Activated naive CD8-positive, alpha-beta T cell treated with anti-CD3 and anti-CD28 coated beads, Interleukin-2, amount 10 ng/mL, durations not matched to agents 7 days and 5 days (primary cell): ENCODE results near the gene UACA. TPM values are rescaled to one million over a fixed set of nuclear protein-coding genes. Genes with fewer than 3 reads are reported as not detected.
A peak's percentile ranks its signal among the peaks of the same experiment; 100 is the strongest.
"Not testable (repeated sequence)": the region's sequence is repeated elsewhere in the genome, so short reads cannot be mapped to it uniquely, and the experiment has no call there.

ENCODE experiments used
- ATAC-seq: fragments of 150-1000 bp; cut with Tn5 transposase; one replicate; pipeline ENCODE4 v1.10.0; 2021; ENCODE audit warnings: low read depth, moderate library complexity
- POLR2A ChIA-PET: fragments of 350-600 bp; sonication (Branson Sonifier 250); formaldehyde crosslinking; loops from one replicate; lab custom pipeline; 2021; ENCODE audit warnings: antibody characterized with exemption; lab: Charles Lee
- DNase-seq: peaks from one replicate; pipeline ENCODE4 v3.0.0; 2021
- H3K27ac Mint-ChIP-seq: one replicate; pipeline ENCODE4 v1.8.0; 2022; ENCODE audit warnings: mild to moderate bottlenecking, mixed read lengths
- H3K27me3 Mint-ChIP-seq: one replicate; pipeline ENCODE4 v1.8.0; 2022; ENCODE audit warnings: mild to moderate bottlenecking, moderate library complexity, mixed read lengths
- H3K36me3 Mint-ChIP-seq: one replicate; pipeline ENCODE4 v1.8.0; 2021; ENCODE audit warnings: mild to moderate bottlenecking, mixed read lengths
- H3K4me1 Mint-ChIP-seq: one replicate; pipeline ENCODE4 v1.8.0; 2021; ENCODE audit warnings: mixed read lengths
- H3K4me3 Mint-ChIP-seq: one replicate; pipeline ENCODE4 v1.8.0; 2022; ENCODE audit warnings: mild to moderate bottlenecking, moderate library complexity, mixed read lengths
- H3K9me3 Mint-ChIP-seq: one replicate; pipeline ENCODE4 v1.8.0; 2021; ENCODE audit warnings: mixed read lengths
- total RNA-seq, 2 experiments: library from RNA; stranded (reverse); gene quantifications; one replicate each; pipeline ENCODE4 v1.2.3, GENCODE V29; 2021

Gene UACA, protein sequence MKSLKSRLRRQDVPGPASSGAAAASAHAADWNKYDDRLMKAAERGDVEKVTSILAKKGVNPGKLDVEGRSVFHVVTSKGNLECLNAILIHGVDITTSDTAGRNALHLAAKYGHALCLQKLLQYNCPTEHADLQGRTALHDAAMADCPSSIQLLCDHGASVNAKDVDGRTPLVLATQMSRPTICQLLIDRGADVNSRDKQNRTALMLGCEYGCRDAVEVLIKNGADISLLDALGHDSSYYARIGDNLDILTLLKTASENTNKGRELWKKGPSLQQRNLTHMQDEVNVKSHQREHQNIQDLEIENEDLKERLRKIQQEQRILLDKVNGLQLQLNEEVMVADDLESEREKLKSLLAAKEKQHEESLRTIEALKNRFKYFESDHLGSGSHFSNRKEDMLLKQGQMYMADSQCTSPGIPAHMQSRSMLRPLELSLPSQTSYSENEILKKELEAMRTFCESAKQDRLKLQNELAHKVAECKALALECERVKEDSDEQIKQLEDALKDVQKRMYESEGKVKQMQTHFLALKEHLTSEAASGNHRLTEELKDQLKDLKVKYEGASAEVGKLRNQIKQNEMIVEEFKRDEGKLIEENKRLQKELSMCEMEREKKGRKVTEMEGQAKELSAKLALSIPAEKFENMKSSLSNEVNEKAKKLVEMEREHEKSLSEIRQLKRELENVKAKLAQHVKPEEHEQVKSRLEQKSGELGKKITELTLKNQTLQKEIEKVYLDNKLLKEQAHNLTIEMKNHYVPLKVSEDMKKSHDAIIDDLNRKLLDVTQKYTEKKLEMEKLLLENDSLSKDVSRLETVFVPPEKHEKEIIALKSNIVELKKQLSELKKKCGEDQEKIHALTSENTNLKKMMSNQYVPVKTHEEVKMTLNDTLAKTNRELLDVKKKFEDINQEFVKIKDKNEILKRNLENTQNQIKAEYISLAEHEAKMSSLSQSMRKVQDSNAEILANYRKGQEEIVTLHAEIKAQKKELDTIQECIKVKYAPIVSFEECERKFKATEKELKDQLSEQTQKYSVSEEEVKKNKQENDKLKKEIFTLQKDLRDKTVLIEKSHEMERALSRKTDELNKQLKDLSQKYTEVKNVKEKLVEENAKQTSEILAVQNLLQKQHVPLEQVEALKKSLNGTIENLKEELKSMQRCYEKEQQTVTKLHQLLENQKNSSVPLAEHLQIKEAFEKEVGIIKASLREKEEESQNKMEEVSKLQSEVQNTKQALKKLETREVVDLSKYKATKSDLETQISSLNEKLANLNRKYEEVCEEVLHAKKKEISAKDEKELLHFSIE (N-terminal part only)
- total RNA-seq = 1 to 10 TPM; 2.8 TPM

DNA sequence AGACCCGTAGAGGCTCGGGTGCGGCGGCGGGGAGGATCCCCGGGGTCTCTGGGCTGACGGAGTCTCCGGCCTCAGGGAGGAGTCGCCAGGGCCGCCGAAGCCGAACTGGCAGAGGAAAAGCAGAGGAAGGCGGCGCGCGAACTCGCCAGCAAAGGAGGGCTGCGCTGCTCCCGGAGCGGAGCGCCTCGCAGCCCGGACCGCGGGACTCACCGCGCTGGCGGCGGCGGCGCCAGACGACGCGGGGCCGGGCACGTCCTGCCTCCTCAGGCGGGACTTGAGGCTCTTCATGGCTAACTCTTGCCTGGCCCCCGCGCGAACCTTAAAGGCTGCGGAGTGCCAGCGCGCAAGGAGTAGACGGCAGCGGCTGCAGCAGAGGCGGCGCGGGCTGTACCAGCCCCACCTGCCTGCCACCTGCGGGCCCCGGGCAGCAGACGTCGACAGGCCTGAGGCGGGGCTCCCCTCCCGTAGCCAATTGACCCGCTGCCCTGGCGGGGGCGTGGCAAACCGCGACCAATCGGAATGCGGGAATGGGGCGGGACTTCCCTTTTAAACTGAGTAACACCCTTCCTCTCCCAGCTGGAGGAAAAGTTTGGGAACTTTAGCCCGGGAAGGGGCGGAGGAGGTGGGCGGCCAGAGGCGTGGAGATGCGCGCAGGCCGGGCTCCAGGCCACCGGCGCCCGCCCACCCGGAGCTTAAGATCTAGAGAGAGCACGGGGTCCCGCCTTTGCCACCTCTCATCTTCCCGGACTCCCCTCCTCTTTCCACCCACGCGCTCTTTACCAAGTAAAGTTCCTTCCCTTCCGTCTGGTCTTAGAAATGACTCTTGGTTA, at the start of gene UACA:
Gene UACA, minus strand, starts transcription at position 439 of the 830 bp plus-strand sequence. Its CDS starts 151 bp downstream, at position 288.
- DNase-seq (peak; percentile 86), ATAC-seq (peak; percentile 98)
- Mint-ChIP-seq H3K27ac (peak within 1 kb of the TSS; percentile 43), H3K9me3 (no peaks in the 10 kb centered on the region), H3K4me1 (peaks cover 19% of the 10 kb centered on the region), H3K27me3 (peaks cover 68% of the 10 kb centered on the region), H3K36me3 (no peaks in the 10 kb centered on the region), H3K4me3 (peak within 1 kb of the TSS; percentile 87)
- POLR2A ChIA-PET = no interaction called here

DNA sequence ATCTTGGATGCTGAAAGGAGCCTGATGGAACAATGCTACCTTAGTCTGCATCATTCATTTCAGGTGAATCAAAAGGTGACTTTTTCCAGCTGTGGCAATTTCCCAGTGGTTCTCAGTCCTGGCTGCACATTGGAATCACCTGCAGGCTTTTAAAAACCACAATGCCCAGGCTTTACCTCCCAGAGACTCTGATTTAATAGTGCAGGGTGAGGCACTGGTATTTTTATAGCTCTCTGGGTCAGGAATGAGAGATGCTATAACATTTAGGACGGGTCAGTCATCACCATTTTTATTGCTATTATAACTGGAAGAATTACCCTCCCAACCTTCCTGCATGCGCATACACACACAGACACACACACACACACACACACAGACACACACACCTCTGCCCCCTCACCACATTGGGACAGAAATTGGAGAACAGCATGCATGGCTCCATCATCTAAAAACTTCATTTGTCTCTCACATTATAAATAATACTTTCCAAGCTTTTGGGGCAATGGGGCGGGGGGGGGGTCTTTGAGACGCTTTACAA, 49.5 kb upstream of the UACA start:
- POLR2A ChIA-PET = no interaction called here
- peaks cover 10% of the 10 kb centered on the region for H3K27me3 Mint-ChIP-seq
- DNase-seq (no peak), ATAC-seq (no peak)
- no peaks in the 10 kb centered on the region for H3K36me3 Mint-ChIP-seq
- H3K4me3 Mint-ChIP-seq = no peak overlapping the region
- H3K9me3 Mint-ChIP-seq = no peaks in the 10 kb centered on the region
- H3K4me1 Mint-ChIP-seq = peaks cover 7% of the 10 kb centered on the region
- H3K27ac Mint-ChIP-seq = no peak overlapping the region

DNA sequence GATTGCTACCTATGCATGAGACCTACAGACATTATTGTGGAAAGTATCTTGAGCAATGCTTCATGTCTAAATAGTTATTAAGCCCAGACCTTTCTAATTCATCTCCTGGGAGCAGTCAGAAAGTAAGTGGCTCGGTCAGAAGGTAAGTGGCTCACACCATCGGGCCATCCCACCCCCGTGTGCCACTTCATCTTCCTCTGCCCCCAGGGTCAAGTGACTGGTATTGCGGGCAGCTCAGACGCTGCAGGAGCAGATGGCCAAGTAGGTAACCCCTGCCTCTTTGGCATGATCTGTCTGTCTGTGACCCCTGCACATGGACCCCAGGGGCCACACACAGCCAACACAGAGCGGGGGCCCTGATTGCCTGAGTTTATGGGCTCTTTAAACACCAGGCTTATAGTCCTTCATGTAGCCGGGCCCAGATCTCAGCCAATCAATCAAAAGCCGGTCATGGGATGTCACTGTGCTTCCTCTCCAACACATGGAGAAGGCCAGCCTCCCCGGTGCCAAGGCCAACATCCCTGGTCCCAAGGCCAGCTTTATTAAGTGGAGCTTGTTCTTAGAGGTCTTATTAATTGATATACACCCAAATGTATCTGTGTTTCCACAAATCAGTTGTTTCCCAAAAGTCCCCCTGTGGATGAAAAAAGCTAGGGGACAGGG, 47.7 kb upstream of the UACA start:
- POLR2A ChIA-PET = no interaction called here

DNA sequence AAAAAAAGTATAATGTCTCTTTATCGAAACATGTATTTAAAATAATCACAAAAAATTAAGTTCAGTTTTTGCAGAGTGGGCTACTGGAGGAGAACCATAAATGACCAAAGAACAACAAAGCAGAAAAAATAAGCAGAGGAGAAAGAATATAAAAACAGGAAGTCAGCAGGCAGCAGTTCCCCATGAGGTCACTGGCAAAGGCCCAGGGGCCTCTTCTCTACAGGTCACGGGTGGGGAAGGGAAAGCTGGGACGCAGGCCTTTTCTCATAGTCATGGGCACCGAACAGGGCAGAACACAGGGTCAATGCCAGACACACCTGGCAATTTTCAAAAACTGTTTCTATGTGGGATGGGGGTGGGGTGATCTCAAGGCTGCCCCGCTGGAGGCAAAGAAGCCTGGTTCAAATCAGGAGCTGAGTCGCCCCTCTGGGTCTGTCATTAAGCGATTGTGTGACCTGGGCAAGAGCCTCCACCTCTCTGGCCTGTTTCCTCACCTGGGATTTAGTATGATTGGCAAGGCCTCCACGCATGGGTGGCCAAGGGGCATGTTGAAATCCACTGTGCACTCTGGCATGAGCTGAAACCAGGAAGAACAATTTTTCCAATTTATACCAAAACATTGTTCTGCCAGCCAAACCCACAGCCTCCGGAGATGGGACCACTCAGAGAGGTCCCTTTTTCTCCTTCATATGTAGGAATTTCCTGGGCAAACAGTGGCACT, 43.8 kb upstream of the UACA start:
- peaks cover 8% of the 10 kb centered on the region for H3K4me1 Mint-ChIP-seq
- H3K27me3 Mint-ChIP-seq = peaks cover 6% of the 10 kb centered on the region
- POLR2A ChIA-PET = no interaction called here
- no peak overlapping the region for H3K4me3 Mint-ChIP-seq
- DNase-seq (no peak), ATAC-seq (no peak)
- no peaks in the 10 kb centered on the region for H3K36me3 Mint-ChIP-seq
- no peak overlapping the region for H3K27ac Mint-ChIP-seq
- no peaks in the 10 kb centered on the region for H3K9me3 Mint-ChIP-seq

More for the DNA sequence above, 47.7 kb upstream of the UACA start:
- Mint-ChIP-seq H3K27me3 (peaks cover 7% of the 10 kb centered on the region), H3K27ac (no peak overlapping the region), H3K9me3 (no peaks in the 10 kb centered on the region), H3K36me3 (no peaks in the 10 kb centered on the region), H3K4me1 (peaks cover 5% of the 10 kb centered on the region), H3K4me3 (no peak overlapping the region)
- ATAC-seq (no peak), DNase-seq (no peak)

DNA sequence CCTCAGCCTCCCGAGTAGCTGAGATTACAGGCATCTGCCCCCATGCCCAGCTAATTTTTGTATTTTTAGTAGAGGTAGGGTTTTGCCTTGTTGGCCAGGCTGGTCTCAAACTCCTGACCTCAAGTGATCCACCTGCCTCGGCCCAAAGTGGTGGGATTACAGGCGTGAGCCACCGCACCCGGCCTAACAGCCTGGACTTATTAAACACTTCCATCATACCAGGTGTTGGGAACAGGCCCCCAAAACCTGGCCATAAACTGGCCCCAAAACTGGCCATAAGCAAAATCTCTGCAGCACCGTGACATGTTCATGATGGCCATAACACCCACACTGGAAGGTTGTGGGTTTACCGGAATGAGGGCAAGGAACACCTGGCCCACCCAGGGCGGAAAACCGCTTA, 41.0 kb upstream of the UACA start:
- ATAC-seq, H3K36me3 Mint-ChIP-seq, H3K4me1 Mint-ChIP-seq, H3K9me3 Mint-ChIP-seq, H3K4me3 Mint-ChIP-seq, H3K27ac Mint-ChIP-seq, DNase-seq, H3K27me3 Mint-ChIP-seq, POLR2A ChIA-PET: not testable (repeated sequence)

DNA sequence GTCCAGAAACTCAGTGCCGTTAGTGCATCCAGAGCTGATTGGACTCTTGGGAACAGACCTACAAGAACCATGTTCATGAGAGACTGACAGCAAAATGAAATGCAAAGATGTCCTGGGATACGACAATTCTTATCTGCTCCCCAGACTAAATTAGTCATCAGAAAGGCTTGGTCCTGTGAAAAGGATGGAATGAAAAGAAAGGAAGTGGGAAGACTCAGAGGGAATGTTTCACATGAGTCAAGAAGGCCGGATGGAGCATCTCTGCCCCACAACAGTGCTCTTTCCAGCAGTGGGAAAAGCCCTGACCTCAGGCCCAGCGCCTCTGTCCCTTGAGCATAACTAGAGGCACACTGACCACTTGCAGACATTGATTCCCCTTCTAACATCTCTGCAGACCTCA, 39.3 kb upstream of the UACA start:
- Mint-ChIP-seq H3K27ac (no peak overlapping the region), H3K4me3 (no peak overlapping the region), H3K36me3 (no peaks in the 10 kb centered on the region), H3K4me1 (peaks cover 4% of the 10 kb centered on the region), H3K27me3 (peaks cover 2% of the 10 kb centered on the region), H3K9me3 (no peaks in the 10 kb centered on the region)
- DNase-seq = no peak
- no peak for ATAC-seq
- POLR2A ChIA-PET = no interaction called here

DNA sequence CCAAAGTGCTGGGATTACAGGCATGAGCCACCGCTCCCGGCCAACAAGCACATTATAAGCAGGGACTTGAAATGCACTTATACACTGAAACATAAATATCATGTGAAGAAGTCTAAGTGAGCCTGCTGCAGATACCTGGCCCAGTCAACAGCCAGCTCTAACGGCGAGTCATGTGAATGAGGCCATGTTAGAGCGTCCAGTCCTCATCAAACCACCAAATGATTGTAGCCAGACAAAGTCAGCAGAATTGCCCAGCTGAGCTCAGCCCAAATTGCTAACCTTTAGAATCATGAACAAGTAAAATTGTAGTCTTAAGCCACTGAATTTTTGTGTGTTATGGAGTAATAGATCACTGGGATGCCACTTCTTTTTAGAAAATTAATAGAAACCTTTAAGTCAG, 37.8 kb upstream of the UACA start:
- peaks cover 3% of the 10 kb centered on the region for H3K4me1 Mint-ChIP-seq
- ATAC-seq (no peak), DNase-seq (no peak)
- H3K4me3 Mint-ChIP-seq = no peak overlapping the region
- H3K9me3 Mint-ChIP-seq = no peaks in the 10 kb centered on the region
- H3K36me3 Mint-ChIP-seq = no peaks in the 10 kb centered on the region
- H3K27ac Mint-ChIP-seq = no peak overlapping the region
- peaks cover 2% of the 10 kb centered on the region for H3K27me3 Mint-ChIP-seq
- POLR2A ChIA-PET = no interaction called here

DNA sequence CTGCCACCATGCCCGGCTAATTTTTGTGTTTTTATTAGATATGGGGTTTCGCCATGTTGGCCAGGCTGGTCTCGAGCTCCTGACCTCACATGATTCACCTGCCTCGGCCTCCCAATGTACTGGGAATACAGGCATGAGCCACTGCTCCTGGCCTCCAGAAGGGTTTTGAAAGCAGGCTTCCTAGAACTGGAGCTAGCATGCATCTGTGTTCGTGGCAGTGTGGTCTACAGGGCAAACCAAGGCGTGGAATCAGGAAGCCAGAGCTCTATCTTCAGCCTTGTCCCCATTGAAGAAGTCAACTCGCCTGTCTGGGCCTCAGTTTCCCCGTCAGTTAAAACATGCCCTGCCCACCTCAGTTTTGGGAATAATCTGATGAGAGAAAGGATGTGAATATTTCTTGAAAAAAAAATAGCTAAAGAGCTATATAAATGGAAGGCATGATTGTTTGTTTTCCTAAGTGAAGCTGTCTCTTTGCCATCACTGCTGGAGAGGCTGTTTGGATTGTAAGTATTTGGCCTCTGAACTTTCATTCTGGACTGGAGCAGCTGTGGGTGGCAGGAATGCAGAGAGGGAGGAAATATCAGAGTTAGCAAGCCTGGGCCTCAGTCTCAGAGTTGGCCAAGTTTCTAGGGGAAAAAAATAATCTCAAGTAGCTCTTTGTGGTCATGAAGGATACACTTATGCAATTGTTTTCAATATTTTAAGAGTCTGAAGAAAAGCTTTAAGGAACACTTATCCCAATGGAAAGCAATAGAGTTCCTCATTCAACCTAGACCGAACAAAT, 36.5 kb upstream of the UACA start:
- Mint-ChIP-seq H3K4me1 (no peaks in the 10 kb centered on the region), H3K36me3 (no peaks in the 10 kb centered on the region), H3K4me3 (no peak overlapping the region), H3K27me3 (peaks cover 2% of the 10 kb centered on the region), H3K27ac (no peak overlapping the region), H3K9me3 (no peaks in the 10 kb centered on the region)
- no peak for DNase-seq
- no peak for ATAC-seq
- POLR2A ChIA-PET = no interaction called here

DNA sequence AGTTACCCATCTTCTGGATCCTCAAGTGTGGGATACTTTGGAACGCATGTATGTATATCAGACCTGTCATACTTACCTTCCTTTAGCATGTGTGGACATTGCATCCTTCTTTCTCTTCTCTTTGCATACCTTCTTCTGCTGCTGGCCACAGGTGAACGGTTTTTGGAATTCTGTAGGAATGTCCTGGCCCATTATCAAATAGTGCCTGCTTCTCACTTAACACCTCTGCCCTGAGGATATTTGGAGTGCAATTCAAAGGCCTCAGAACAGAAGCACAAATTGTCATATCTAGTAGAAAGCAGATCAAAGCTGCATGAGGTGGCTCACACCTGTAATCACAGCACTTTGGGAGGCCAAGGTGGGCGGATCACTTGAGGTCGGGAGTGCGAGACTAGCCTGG, 34.1 kb upstream of the UACA start:
- peaks cover 7% of the 10 kb centered on the region for H3K27me3 Mint-ChIP-seq
- ATAC-seq = no peak
- H3K27ac Mint-ChIP-seq = no peak overlapping the region
- no peaks in the 10 kb centered on the region for H3K9me3 Mint-ChIP-seq
- POLR2A ChIA-PET = no interaction called here
- no peaks in the 10 kb centered on the region for H3K4me1 Mint-ChIP-seq
- H3K4me3 Mint-ChIP-seq = no peak overlapping the region
- no peak for DNase-seq
- H3K36me3 Mint-ChIP-seq = no peaks in the 10 kb centered on the region

DNA sequence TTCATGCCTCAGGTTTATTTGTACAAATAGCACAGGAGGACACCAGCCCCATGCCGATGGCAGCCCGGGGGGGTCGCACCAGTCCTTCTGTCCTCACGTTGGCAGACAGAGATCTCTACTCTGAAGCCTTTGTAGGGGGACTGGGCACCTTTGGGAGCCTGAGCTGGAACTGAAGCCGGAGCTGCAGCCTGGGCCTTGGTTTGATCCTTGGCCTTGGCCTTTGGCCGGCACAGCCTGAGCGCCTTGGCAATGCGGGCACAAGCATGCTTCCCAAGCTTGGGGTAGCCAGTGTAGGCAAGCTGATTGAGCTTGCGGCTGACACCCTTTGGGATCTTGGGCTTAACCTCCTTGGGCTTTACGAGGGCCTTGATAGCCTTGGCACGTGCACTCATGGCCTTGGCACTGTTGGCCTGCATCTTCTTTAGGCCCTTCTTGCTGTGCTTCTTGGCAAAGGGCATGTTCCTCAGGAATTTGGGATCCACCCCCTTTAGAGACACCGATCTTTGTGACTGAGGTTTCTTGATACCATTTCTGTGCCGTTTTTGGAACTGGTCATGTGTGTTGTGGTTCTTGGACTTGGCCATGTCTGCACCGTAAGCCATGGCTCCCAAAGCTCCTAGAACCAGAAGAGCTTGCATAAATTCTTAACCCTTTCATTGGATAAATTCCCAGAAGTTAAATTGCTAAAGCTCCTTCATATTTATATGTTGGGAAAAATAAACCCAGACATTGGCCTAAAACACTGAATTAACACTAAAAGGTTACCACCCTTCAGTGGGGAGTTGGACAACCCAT, 33.4 kb upstream of the UACA start:
- POLR2A ChIA-PET = no interaction called here
- Mint-ChIP-seq H3K36me3 (no peaks in the 10 kb centered on the region), H3K4me1 (no peaks in the 10 kb centered on the region), H3K9me3 (no peaks in the 10 kb centered on the region), H3K27ac (no peak overlapping the region), H3K27me3 (peaks cover 8% of the 10 kb centered on the region), H3K4me3 (no peak overlapping the region)
- DNase-seq = no peak
- ATAC-seq = no peak
